Body of pancreas (tissue), 4 donors: ENCODE data around the gene BRD3OS.

Experiments
- POLR2A ChIP-seq, 3 donors: fragments of 450-650 bp; IDR thresholded peaks; one replicate each; pipeline ENCODE4 v1.6.1; 2016; ENCODE audit warnings: antibody characterized with exemption in 3 of 3, mild to moderate bottlenecking in 2 of 3
- TF ChIP-seq, protein P1 (sequence below), 7 experiments: fragments of 450-650 bp in 4 of 7; fragments of 200-600 bp in 3 of 7; sonication (generic) in 3 of 7; IDR thresholded peaks; one replicate each; pipeline ENCODE4 v1.5.1; 2016 to 2019; ENCODE audit warnings: antibody characterized with exemption in 7 of 7

GRCh38 chr9:134011401-134011800 is 13.9 kb upstream of the BRD3OS start:
- TF ChIP-seq, protein P1, sequence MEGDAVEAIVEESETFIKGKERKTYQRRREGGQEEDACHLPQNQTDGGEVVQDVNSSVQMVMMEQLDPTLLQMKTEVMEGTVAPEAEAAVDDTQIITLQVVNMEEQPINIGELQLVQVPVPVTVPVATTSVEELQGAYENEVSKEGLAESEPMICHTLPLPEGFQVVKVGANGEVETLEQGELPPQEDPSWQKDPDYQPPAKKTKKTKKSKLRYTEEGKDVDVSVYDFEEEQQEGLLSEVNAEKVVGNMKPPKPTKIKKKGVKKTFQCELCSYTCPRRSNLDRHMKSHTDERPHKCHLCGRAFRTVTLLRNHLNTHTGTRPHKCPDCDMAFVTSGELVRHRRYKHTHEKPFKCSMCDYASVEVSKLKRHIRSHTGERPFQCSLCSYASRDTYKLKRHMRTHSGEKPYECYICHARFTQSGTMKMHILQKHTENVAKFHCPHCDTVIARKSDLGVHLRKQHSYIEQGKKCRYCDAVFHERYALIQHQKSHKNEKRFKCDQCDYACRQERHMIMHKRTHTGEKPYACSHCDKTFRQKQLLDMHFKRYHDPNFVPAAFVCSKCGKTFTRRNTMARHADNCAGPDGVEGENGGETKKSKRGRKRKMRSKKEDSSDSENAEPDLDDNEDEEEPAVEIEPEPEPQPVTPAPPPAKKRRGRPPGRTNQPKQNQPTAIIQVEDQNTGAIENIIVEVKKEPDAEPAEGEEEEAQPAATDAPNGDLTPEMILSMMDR (IDR thresholded peaks at IDR 0.05), result no peak
- no peak for TF ChIP-seq POLR2A (IDR thresholded peaks at IDR 0.05)
